Measurements from ENCODE around the gene RABGAP1L.

GRCh38 chr1:174497478-174497877 lies 338.2 kb downstream of the RABGAP1L start:
- no peak for TF ChIP-seq CTCF (IDR thresholded peaks at IDR 0.05; ENCODE audit: control extremely low read depth in 1 of 3, insufficient read depth in 1 of 3, low read depth in 1 of 3, low read length in 3 of 3)
- TF ChIP-seq POLR2AphosphoS5 (IDR thresholded peaks at IDR 0.05; ENCODE audit: low read depth, low read length) = no peak

All from H1 (cell line).